ENCODE measurements around the gene PLCB4. TPM values are rescaled to one million over a fixed set of nuclear protein-coding genes. Genes with fewer than 3 reads are reported as not detected.
A peak's percentile ranks its signal among the peaks of the same experiment; 100 is the strongest.

The PLCB4 gene
- total RNA-seq, 6 experiments from 2014 or later, result 71.8 to 95.7 (median 79.1) TPM

DNA sequence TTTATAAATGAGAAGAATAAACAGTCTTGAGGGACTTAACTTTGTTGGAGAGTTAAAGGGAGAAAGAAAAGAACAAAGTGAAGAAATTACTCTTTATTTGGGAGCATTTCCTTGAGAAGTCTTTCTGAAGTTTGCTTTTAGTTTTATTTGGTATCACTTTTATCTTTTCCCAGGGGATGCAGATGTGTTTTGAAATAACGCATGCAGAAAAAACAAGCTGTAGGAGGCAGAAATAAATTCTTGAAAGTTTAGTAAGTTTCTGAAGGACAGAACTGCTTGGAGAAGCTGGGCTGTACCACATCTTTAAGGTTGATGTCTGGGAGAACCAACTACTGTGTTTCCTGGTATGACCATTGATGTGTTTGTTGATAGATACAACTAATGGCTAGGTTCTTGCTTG is 75.0 kb downstream of the PLCB4 start:
- Mint-ChIP-seq H3K36me3 (ENCODE audit: low read depth) (peaks cover 42% of the 10 kb centered on the region), H3K9me3 (peaks cover 11% of the 10 kb centered on the region), H3K4me1 (ENCODE audit: low read depth) (peaks cover 88% of the 10 kb centered on the region), H3K27ac (peak overlapping the region; percentile 17), H3K4me3 (no peak overlapping the region; the same call in 1 of the 2 replicates), H3K27me3 (ENCODE audit: insufficient read depth) (peaks cover 1% of the 10 kb centered on the region)
- no peak for DNase-seq
- TF ChIP-seq, protein P1, sequence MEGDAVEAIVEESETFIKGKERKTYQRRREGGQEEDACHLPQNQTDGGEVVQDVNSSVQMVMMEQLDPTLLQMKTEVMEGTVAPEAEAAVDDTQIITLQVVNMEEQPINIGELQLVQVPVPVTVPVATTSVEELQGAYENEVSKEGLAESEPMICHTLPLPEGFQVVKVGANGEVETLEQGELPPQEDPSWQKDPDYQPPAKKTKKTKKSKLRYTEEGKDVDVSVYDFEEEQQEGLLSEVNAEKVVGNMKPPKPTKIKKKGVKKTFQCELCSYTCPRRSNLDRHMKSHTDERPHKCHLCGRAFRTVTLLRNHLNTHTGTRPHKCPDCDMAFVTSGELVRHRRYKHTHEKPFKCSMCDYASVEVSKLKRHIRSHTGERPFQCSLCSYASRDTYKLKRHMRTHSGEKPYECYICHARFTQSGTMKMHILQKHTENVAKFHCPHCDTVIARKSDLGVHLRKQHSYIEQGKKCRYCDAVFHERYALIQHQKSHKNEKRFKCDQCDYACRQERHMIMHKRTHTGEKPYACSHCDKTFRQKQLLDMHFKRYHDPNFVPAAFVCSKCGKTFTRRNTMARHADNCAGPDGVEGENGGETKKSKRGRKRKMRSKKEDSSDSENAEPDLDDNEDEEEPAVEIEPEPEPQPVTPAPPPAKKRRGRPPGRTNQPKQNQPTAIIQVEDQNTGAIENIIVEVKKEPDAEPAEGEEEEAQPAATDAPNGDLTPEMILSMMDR (IDR thresholded peaks at IDR 0.05), result no peak

GRCh38 chr20:9144643-9145042 is 75.8 kb downstream of the PLCB4 start:
- Mint-ChIP-seq H3K4me3 (no peak overlapping the region), H3K27me3 (ENCODE audit: insufficient read depth) (peaks cover 4% of the 10 kb centered on the region), H3K27ac (peak overlapping the region; percentile 37), H3K36me3 (ENCODE audit: low read depth) (peaks cover 42% of the 10 kb centered on the region), H3K4me1 (ENCODE audit: low read depth) (peaks cover 95% of the 10 kb centered on the region), H3K9me3 (peaks cover 4% of the 10 kb centered on the region; the same call in 1 of the 2 replicates)
- TF ChIP-seq, protein P1 (IDR thresholded peaks at IDR 0.05), result no peak
- DNase-seq, result no peak

GRCh38 chr20:9145142-9145541 is 76.3 kb downstream of the PLCB4 start:
- Mint-ChIP-seq H3K4me1 (ENCODE audit: low read depth) (peaks cover 95% of the 10 kb centered on the region), H3K27me3 (ENCODE audit: insufficient read depth) (peaks cover 4% of the 10 kb centered on the region), H3K9me3 (peaks cover 1% of the 10 kb centered on the region; the same call in 1 of the 2 replicates), H3K36me3 (ENCODE audit: low read depth) (peaks cover 42% of the 10 kb centered on the region), H3K27ac (peak overlapping the region; percentile 37), H3K4me3 (peak overlapping the region; percentile 13; the same call in 1 of the 2 replicates)
- no peak for DNase-seq
- TF ChIP-seq, protein P1 (IDR thresholded peaks at IDR 0.05), result no peak

GRCh38 chr20:9146649-9147048 is 77.8 kb downstream of the PLCB4 start:
- no peak for DNase-seq
- peak overlapping the region; percentile 83 for H3K27ac Mint-ChIP-seq

DNA sequence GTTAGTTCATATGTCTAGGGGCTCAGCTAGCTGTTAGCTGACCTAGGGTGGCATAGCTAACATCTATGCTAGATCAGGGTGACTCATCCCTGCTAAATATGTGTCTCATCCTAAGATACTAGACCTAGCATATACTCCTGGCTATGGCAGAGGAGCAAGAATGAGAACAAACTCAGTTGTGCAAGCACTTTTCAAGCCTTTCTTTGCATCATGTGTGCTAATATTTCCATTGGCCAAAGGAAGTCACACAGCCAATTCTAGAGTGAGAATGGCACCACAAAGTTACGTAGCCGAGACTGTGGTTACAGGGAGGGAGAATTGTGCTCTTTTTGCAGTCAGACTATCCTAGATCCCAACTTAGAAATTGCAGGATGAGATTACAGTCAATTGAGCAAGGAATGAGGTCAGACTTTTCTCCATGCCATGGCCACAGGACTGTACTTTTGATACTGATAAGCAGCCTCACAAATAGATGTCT is 78.7 kb downstream of the PLCB4 start:
- Mint-ChIP-seq H3K4me1 (ENCODE audit: low read depth) (peaks cover 74% of the 10 kb centered on the region), H3K4me3 (peak overlapping the region; percentile 69), H3K27me3 (ENCODE audit: insufficient read depth) (peaks cover 4% of the 10 kb centered on the region), H3K27ac (peak overlapping the region; percentile 83), H3K9me3 (peaks cover 13% of the 10 kb centered on the region), H3K36me3 (ENCODE audit: low read depth) (peaks cover 49% of the 10 kb centered on the region)
- peak; percentile 67 for DNase-seq
- TF ChIP-seq, protein P1 (IDR thresholded peaks at IDR 0.05), result no peak

More at GRCh38 chr20:9146649-9147048, 77.8 kb downstream of the PLCB4 start:
- TF ChIP-seq, protein P1 (IDR thresholded peaks at IDR 0.05), result no peak
- Mint-ChIP-seq H3K4me3 (no peak overlapping the region), H3K4me1 (ENCODE audit: low read depth) (peaks cover 80% of the 10 kb centered on the region), H3K27me3 (ENCODE audit: insufficient read depth) (peaks cover 4% of the 10 kb centered on the region), H3K9me3 (peaks cover 6% of the 10 kb centered on the region), H3K36me3 (ENCODE audit: low read depth) (peaks cover 46% of the 10 kb centered on the region)

Measured in HFFc6 (cell line).